NCI-H510A treated with DMSO at 0.1 percent for 48 hours (cell line): ENCODE results near the gene ABR.
"Not testable (repeated sequence)": the region's sequence is repeated elsewhere in the genome, so short reads cannot be mapped to it uniquely, and the experiment has no call there.

Source experiments
- DNase-seq: peaks from one replicate; lab custom pipeline; 2025; lab: John Stamatoyannopoulos, UW

The ABR gene

GRCh38 chr17:981292-981658, 198.5 kb downstream of the ABR start:
- DNase-seq: no peak

- DNase-seq: peak; percentile 60
Measured at GRCh38 chr17:980406-981291, 199.1 kb downstream of the ABR start.

- peak; percentile 10 for DNase-seq
Measured at GRCh38 chr17:979539-980405, 200.0 kb downstream of the ABR start, which contains the start of gene NXN. Gene NXN (minus strand): TSS chr17:979776.

- DNase-seq: no peak
Measured at GRCh38 chr17:979212-979538, 200.6 kb downstream of the ABR start.

GRCh38 chr17:978103-979093, 201.4 kb downstream of the ABR start:
- no peak for DNase-seq

- DNase-seq: no peak
Measured at GRCh38 chr17:977166-977565, 202.6 kb downstream of the ABR start.

GRCh38 chr17:976312-976711, 203.5 kb downstream of the ABR start:
- DNase-seq: no peak

- DNase-seq: no peak
Measured at GRCh38 chr17:975371-975915, 204.3 kb downstream of the ABR start.

GRCh38 chr17:974778-975177, 205.0 kb downstream of the ABR start:
- DNase-seq: not testable (repeated sequence)

GRCh38 chr17:973053-973452, 206.7 kb downstream of the ABR start:
- DNase-seq: no peak

GRCh38 chr17:971861-972260, 207.9 kb downstream of the ABR start:
- DNase-seq: not testable (repeated sequence)

GRCh38 chr17:970364-970763, 209.4 kb downstream of the ABR start:
- DNase-seq: no peak

- DNase-seq: no peak
Measured at GRCh38 chr17:969811-970355, 209.9 kb downstream of the ABR start.

GRCh38 chr17:968812-969730, 210.7 kb downstream of the ABR start:
- no peak for DNase-seq

GRCh38 chr17:967122-967521, 212.7 kb downstream of the ABR start:
- DNase-seq: no peak

- no peak for DNase-seq
Measured at GRCh38 chr17:965311-965989, 214.3 kb downstream of the ABR start.

GRCh38 chr17:964876-965275, 214.9 kb downstream of the ABR start:
- DNase-seq: no peak

GRCh38 chr17:962670-963069, 217.1 kb downstream of the ABR start:
- DNase-seq: no peak

GRCh38 chr17:962166-962565, 217.6 kb downstream of the ABR start:
- DNase-seq: no peak
